HS-5 (cell line): ENCODE data around the gene PGLYRP2.

ENCODE experiments used
- DNase-seq: peaks from one replicate; pipeline ENCODE4 v3.0.0-alpha.2; 2012; ENCODE audit warnings: low read depth

PGLYRP2 gene

DNA sequence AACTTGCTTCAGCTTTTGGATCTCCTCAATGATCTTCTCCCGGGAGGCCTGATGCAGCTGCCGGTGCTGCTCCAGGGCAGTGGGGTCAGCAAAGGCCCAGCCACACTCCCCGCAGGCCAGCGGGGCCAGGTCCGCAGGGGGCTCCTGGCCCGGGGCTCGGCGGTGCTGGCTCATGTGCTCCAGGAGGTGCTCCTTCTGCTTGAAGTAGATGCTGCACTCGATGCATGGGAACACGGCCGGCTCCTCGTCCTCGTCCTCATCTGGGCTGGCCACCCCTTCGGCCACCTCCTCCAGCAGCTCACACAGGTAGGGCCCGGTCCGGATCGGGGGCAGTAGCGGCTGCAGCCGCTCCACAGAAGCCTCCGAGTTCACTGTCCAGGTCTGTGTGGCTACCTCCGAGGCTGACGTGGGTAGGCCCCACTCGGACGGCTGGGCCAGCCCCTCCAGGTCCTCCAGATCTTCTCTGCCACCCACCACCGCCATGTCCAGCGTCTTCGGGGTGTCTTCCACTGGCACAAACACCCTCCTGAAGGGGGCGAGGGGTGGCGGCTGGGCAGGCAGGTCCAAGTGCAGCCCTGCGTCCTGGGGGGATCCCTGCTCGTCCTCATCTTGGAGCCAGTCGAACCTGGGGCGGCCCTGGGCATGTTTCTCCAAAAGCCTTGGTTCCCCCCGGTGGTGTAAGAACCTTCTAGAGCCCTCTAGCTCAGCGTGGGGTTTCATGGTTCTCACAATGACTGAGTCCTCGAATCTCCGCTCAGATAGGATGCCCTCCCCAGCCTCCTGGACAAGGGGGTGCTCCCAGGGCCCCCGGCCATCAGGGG is 39.3 kb downstream of the PGLYRP2 start:
- no peak for DNase-seq

DNA sequence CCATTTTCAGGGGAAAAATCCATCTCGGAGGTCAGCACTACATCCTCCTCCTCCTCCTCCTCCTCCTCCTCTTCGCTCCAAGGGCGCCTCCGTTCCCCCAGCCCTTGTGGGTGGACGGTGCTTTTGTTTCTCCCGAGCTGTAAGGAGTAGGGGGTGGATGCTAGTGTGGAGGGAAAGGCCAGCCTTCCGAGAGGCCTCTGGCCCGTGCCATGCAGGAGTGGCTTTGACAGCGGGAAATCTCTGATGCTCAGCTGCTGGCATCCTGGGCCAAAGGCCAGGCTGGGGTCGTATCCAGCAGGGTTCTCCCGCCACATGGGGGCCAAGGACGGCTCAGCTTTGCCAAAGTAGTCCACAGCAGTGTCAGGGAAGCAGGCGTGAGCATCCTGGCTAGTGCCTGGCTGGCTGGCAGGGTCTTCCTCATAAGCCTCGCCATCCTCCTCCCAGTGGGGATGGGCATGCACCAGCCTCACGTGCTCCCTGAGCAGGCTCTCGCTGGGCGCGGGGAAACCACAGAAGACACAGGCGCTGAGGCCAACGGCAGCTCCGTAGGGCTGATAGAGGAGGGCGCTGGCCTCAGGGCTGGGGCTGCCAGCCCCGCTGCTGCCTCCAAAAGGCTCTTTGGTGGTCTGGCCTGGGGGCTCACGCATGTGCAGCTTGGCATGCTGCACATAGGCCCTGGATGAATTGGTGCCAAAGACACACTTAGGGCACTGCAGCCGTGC is 40.1 kb downstream of the PGLYRP2 start:
- DNase-seq = no peak

GRCh38 chr19:15438577-15438976 is 40.7 kb downstream of the PGLYRP2 start:
- no peak for DNase-seq

DNA sequence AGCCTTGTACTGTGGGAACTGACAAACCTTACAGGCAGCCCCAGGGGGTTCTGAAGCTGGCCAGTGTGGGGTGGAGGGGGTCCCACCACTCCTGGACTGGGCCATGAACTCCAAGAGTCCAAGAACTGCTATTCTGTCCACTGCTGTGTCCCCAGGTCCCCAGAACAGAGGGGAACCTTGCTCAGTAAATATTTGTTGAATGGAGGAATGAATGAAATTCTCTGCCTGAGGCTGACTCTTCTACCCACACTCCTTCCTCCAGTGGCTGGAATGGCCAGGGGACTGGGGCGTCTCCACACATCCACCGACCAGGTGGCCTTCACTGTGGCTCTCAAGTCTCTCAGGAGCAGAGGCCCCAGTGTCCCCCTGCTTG is 41.2 kb downstream of the PGLYRP2 start:
- DNase-seq = no peak

DNA sequence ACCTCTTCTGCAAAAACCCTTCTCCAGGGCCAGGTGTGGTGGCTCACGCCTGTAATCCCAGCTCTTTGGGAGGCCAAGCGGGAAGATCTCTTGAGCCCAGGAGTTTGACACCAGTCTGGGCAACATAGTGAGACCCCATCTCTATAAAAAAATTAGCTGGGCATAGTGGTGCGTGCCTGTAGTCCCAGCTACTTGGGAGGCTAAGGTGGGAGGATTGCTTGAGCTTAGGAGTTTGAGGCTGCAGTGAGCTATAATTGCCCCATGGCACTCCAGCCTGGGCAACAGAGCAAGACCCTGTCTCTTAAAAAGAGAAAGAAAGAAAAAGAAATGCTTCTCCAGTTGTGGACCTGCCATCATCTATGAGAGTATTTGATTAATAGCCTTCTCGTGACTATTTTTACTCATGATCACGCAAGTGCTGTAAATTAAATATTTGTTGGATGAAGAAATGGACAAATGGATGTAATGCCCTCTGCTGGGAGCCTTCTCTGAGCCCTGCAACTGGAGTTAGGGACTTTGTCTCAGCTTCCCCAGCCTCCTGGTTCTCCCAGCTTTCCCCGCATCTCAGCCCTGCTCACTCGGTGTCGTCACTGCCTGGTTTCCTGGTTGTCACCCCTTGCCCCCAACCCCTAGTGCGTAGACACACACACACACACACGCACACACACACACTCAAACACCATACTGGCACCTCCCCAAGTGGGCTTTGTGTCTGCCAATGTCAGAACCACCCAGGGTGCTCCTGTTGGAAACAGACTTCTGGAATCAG is 41.8 kb downstream of the PGLYRP2 start:
- no peak for DNase-seq

- DNase-seq = no peak
Observed at GRCh38 chr19:15436826-15437110, 42.5 kb downstream of the PGLYRP2 start.

DNA sequence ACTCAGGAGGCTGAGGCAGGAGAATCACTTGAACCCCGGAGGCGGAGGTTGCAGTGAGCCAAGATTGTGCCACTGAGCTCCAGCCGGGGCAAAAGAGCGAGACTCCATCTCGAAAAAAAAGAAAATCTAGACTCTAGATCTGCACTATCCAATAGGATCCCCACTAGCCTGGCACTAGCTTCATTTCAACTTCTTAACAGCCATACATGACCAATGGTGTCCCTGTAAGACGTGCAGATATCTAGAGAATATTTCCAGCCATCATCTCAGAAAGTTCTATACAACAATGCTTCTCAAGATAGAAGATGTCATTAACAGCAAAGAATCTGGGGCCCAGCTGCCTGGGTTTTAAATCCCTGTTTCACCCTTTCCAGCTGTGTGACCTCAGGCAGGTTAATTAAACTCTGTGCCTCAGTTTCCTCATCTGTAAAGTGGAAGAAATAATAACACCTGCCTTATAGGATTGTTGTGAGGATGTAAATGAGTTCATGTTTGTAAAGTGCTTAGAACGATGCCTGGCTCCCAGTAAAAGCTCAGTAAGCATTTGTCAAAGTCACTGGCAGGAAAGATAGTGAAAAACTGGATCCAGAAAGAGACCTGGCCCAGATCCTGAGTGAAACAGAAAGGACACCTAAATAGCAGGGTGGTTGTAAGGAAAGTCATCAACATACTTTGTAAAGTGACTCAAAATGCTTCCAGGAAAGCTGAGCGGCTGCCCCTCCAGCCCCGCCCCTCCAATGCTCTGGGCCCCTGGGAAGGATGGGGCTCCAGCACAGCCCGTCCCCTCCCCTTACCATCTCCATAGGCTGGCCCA is 43.1 kb downstream of the PGLYRP2 start:
- no peak for DNase-seq

GRCh38 chr19:15433519-15434069 is 45.7 kb downstream of the PGLYRP2 start:
- DNase-seq = no peak

GRCh38 chr19:15432629-15433518 is 46.4 kb downstream of the PGLYRP2 start:
- DNase-seq = no peak

GRCh38 chr19:15432018-15432494 is 47.2 kb downstream of the PGLYRP2 start:
- no peak for DNase-seq

DNA sequence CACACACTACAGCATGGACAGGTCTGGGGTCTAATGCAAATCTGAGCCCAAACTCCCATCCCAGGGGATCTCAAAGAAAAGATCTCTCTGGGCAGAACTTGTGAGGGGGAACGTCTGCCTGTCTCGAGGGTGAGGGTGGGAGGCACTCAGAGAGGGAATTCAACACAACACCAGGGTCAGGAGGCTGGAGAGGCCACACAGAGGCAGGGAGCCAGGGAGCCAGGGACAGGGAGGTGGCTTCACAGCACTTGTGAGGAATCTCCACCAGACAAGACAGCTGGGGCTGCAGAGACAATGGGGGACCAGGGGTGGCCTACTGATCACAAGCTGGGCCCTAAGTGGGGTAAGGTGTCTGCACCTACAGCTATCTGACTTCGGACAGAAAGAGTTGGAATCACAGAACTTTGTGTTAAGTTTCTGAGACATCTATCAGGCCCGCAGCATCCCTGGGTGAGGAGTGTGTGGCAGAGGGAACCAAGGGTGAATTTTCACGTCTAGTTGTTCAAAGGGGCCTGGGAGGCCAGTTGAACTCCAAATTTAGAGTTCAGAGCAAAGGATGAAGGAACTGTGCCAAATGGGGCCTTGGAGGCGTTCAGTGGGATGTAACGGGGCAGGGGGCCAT is 47.8 kb downstream of the PGLYRP2 start:
- no peak for DNase-seq

GRCh38 chr19:15430526-15431120 is 48.7 kb downstream of the PGLYRP2 start:
- DNase-seq = no peak

DNA sequence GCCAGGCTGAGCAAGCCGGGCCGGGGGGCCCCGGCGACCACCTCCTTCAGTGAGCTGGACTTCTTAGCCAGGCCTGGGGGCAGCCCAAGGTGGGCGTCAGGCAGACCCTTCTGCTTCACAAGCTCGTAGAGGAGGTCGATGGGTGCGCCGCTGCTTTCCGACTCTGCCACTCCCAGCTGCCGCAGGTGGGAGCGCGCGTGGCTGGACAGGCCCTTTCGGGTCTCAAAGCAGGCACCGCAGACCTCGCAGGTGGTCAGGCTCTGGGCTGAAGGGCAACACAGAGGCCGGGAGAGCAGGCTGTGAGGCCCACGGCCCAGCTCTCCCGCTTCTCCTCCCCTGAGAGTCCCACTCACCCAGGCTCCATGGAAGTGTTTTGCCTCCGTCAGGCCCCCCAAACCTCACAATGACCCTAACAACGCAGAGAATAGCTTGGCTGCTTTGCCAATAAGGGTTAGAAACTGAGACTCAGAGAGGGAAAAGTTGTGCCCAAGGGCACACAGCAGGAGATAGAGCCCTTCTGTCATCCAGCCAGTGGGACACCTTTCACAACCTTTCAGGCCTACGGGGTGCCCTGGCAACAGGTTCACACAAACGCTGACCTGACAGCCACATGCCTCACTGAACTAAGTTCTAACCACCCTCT is 49.4 kb downstream of the PGLYRP2 start:
- DNase-seq = no peak

DNA sequence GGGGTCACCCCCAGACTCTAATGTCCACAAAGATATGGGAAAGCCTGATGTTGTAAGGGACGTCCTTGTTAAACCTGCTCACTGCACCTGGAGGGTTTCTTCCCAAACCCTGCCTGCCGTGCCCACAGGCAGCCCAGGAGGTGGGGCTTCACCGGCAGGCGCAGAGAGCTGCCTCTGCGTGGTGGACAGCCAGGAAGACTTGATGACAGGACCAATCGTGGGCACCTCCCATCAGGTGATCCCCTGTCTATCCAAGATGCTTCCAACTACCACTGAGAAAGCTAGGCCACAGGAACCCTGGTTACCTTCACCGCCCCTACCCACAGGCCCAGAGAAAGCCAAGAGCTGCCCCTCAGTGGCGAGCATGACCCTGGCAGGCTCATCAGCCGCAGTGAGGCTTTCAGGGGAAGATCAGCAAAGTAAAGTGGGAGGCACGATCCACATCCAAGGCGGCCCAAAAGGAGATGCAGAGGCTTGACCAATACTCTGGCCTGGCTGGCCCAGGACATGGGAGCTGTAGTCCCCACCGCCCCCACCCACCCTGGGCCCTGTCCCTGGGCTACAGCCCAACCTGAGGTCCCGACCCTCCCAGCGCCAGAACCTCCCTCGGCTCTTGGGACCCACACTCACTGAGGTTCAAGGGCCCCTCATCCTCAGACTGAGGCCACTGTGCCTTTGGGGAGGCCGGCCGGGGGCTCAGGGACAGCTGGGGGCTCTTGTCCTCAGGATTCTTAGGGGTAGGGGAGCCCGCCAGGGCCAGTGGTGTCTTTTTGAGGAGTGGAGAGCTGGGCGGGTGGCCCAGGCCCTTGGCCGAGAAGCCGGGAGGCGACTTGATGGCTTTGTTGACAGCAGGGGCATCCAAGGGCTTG is 50.1 kb downstream of the PGLYRP2 start:
- DNase-seq = no peak

DNA sequence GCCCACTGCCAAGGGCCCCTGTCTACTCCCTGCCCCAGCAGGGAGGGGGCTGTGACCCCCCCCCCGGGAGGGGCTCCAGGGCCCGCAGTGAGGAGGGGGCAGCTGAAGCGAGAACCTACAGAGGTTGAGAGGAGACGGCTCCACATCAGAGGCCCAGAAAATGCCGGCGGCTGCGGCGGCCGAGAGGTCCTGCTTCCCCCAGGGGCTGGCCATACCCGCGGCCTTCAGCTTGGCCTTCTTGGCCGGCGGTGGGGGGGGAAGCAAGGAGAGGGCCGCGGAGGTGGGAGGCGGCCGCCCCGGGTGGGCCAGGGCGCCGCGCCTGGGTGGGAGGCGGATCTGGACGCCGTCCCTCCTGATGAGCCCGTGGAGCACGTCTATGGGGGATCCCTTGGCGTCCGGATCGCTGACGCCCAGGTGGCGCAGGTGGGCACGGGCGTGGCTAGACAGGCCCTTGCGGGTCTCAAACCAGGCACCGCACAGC is 51.3 kb downstream of the PGLYRP2 start:
- DNase-seq = no peak

- no peak for DNase-seq
Observed at GRCh38 chr19:15427350-15427700, 52.0 kb downstream of the PGLYRP2 start.

DNA sequence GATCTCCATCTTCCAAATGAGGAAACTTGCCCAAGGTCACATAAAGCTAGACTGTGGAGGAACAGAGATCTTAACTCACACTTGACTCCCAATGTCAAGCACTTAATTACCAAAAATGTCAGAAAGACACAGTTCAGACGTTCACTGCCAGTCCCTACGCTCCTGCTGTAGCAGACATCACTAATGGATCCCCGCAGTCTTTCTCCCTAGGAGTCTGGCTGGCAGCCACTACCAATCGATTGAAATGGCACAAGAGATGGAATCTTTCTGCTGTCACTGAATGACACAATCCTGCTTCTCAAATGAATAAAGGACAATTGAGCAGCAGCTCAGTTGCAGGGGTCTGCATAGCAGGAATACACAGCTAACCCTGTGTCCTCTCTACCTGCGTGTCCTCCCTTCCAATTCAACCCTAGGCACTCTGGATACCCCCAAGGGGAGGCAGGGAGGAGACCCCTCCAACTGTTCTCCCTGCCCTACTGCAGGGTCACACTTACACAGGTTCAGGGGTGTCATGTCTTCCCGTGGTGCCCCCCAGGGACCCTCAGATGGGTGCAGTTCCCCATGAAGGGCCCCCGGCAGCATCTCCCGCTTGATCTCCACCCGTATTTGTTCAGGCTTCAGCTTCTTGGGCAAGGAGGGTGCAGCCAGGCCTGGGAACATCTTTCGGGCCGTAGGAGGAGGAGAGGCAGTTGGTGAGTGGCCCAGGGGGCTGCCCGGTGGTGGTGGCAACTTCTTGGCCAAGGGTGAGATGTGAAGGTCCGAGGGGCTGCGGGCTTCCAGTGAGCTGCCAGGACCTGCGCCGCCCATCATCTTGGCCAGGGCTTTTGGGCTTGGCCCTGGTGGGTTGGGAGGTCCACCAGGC is 52.6 kb downstream of the PGLYRP2 start:
- DNase-seq = no peak
